ENCODE data around the gene TMEM63C.

Gene TMEM63C

GRCh38 chr14:77186911-77187648 lies 5.5 kb downstream of the TMEM63C start:
- no peak for TF ChIP-seq CTCF (IDR thresholded peaks at IDR 0.05; ENCODE audit: insufficient read depth, low read length, poor library complexity, severe bottlenecking)
- no peak for DNase-seq (ENCODE audit: extremely low read depth, insufficient read length)
- no peak overlapping the region for H3K4me3 ChIP-seq (replicated peaks; ENCODE audit: low read depth, low read length)
- H3K27me3 ChIP-seq (replicated peaks; ENCODE audit: control insufficient read depth, insufficient read depth, low read length): no peaks in the 10 kb centered on the region
- H3K36me3 ChIP-seq (ENCODE audit: control insufficient read depth, insufficient read depth, low read length): no peaks in the 10 kb centered on the region

DNA sequence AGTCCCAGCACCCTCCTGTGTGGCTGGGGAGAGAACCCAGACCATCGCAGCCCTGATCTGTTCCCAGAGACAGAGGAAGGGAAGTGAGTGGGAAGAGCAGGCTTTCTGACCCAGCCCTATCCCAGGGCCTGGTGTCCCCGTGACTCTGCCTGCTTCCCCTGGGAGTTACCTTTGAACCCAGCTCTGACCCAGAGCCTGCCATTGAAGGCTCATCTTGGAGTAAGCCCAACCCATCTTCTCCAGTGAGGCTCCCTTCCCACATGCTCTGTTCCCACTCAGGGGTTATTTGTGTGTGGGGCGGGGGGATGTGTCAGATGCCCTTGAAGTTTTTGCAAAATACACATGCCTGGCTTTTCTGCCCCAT lies 6.0 kb downstream of the TMEM63C start:
- DNase-seq (ENCODE audit: extremely low read depth, insufficient read length): no peak
- TF ChIP-seq CTCF (IDR thresholded peaks at IDR 0.05; ENCODE audit: insufficient read depth, low read length, poor library complexity, severe bottlenecking): no peak
- H3K4me3 ChIP-seq (replicated peaks; ENCODE audit: low read depth, low read length): no peak overlapping the region
- no peaks in the 10 kb centered on the region for H3K27me3 ChIP-seq (replicated peaks; ENCODE audit: control insufficient read depth, insufficient read depth, low read length)
- H3K36me3 ChIP-seq (ENCODE audit: control insufficient read depth, insufficient read depth, low read length): no peaks in the 10 kb centered on the region

DNA sequence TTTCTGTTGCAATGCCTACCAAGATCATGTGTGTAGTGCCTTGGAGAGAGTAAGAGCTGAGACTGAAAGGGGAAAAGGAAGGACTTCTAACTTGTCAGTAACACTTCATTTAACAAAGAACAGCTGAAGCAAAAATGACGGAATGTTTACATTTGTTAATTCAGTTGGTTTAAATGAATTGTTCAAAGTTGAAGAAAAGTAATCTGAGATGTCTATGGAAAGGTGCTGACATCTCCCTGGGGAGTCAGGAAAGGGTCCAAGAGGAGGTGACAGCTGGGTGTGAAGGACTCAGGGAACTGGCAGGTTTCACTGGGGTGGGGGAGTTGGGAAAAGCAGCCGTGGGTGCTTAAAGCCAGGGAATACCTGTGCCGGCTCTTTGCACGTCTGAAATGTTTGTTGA lies 7.9 kb downstream of the TMEM63C start:
- DNase-seq (ENCODE audit: extremely low read depth, insufficient read length): no peak

GRCh38 chr14:77190977-77191376 lies 9.4 kb downstream of the TMEM63C start:
- H3K27me3 ChIP-seq (replicated peaks; ENCODE audit: control insufficient read depth, insufficient read depth, low read length): no peaks in the 10 kb centered on the region; the same call in 1 of the 2 replicates
- no peaks in the 10 kb centered on the region for H3K36me3 ChIP-seq (ENCODE audit: control insufficient read depth, insufficient read depth, low read length)
- no peak for TF ChIP-seq CTCF (IDR thresholded peaks at IDR 0.05; ENCODE audit: insufficient read depth, low read length, poor library complexity, severe bottlenecking)
- H3K4me3 ChIP-seq (replicated peaks; ENCODE audit: low read depth, low read length): no peak overlapping the region
- DNase-seq (ENCODE audit: extremely low read depth, insufficient read length): no peak

More for the DNA sequence above, 7.9 kb downstream of the TMEM63C start:
- no peak for TF ChIP-seq CTCF (IDR thresholded peaks at IDR 0.05; ENCODE audit: insufficient read depth, low read length, poor library complexity, severe bottlenecking)
- H3K27me3 ChIP-seq (replicated peaks; ENCODE audit: control insufficient read depth, insufficient read depth, low read length): no peaks in the 10 kb centered on the region
- no peaks in the 10 kb centered on the region for H3K36me3 ChIP-seq (ENCODE audit: control insufficient read depth, insufficient read depth, low read length)
- no peak overlapping the region for H3K4me3 ChIP-seq (replicated peaks; ENCODE audit: low read depth, low read length)

DNA sequence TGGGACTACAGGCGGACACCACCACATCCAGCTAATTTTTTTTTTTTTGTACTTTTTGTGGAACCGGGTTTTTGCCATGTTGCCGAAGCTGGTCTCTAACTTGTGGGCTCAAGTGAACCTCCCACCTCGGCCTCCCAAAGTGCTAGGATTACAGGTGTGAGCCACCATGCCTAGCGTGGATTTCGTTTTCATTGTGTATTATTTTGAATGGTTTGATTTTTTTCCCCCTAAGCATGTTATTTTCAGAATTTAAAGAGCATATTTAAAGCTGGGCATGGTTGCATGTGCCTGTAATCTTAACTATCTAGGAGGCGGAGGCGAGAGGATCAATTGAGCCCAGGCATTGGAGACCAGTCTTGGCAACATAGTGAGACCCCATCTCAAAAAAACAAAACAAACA lies 13.1 kb downstream of the TMEM63C start:
- Histone ChIP-seq H3K27me3 (replicated peaks; ENCODE audit: control insufficient read depth, insufficient read depth, low read length) (no peaks in the 10 kb centered on the region; the same call in 1 of the 2 replicates), H3K36me3 (ENCODE audit: control insufficient read depth, insufficient read depth, low read length) (no peaks in the 10 kb centered on the region), H3K4me3 (replicated peaks; ENCODE audit: low read depth, low read length) (no peak overlapping the region)
- no peak for DNase-seq (ENCODE audit: extremely low read depth, insufficient read length)
- no peak for TF ChIP-seq CTCF (IDR thresholded peaks at IDR 0.05; ENCODE audit: insufficient read depth, low read length, poor library complexity, severe bottlenecking)

Measured in GM06990 (cell line).